ENCODE results near the gene RAD52. TPM values are rescaled to one million over a fixed set of nuclear protein-coding genes. Genes with fewer than 3 reads are reported as not detected.

The RAD52 gene
- total RNA-seq, 4 donors from 2014 or later, result 11.3 to 21.0 (median 14.3) TPM

- in situ Hi-C loops (cut with MboI; ENCODE audit: low sequenced_read_pairs in 4 of 4), result loop anchor here in 2 of 4 donors (25.0 kb wide), 1 partner anchor 595 kb away; the partner anchor contains the start of gene FBXL14 (in 2 of the 2)
- DNase-seq (no peak), ATAC-seq (no peak)
- H3K4me1 ChIP-seq, result peaks cover 30 to 35% of the 10 kb centered on the region in 2 donors
- no peaks in the 10 kb centered on the region for H3K9me3 ChIP-seq
- intact Hi-C loops (cut with DNase I; ENCODE audit: low total_unique reads), result loop anchor here (5.0 kb wide), 1 partner anchor 90 kb away; no protein-coding TSS in a partner anchor
- no peaks in the 10 kb centered on the region for H3K27me3 ChIP-seq
- no peaks in the 10 kb centered on the region for H3K36me3 ChIP-seq
- H3K27ac ChIP-seq, result peak overlapping the region in 3 of 4 donors; percentile 97 to 100 (median 100)
- H3K4me3 ChIP-seq, result no peak overlapping the region
- no peak for TF ChIP-seq POLR2A (IDR thresholded peaks at IDR 0.05)
- TF ChIP-seq CTCF (IDR thresholded peaks at IDR 0.05 in 4 of 5, conservative IDR thresholded peaks at IDR 0.05 in 1 of 5), result no peak
Measured at GRCh38 chr12:992647-993046, 43.2 kb upstream of the RAD52 start.

GRCh38 chr12:991350-992333 is 42.1 kb upstream of the RAD52 start:
- peak overlapping the region; percentile 76 to 96 (median 90) for H3K4me3 ChIP-seq
- no peak for DNase-seq
- H3K36me3 ChIP-seq, result no peaks in the 10 kb centered on the region
- no peaks in the 10 kb centered on the region for H3K9me3 ChIP-seq
- in situ Hi-C loops (cut with MboI; ENCODE audit: low sequenced_read_pairs in 4 of 4), result loop anchor here in 2 of 4 donors (25.0 kb wide), 1 partner anchor 596 kb away; the partner anchor contains the start of gene FBXL14 (in 2 of the 2)
- ATAC-seq, result peak; percentile 26 to 28
- TF ChIP-seq POLR2A (IDR thresholded peaks at IDR 0.05) (no peak), CTCF (IDR thresholded peaks at IDR 0.05 in 4 of 5, conservative IDR thresholded peaks at IDR 0.05 in 1 of 5) (no peak)
- peak overlapping the region; percentile 97 to 100 (median 99) for H3K27ac ChIP-seq
- no peaks in the 10 kb centered on the region for H3K27me3 ChIP-seq
- peaks cover 30 to 35% of the 10 kb centered on the region in 2 donors for H3K4me1 ChIP-seq
- intact Hi-C loops (cut with DNase I; ENCODE audit: low total_unique reads), result loop anchor here (2.0 to 5.0 kb wide), 3 partner anchors 43 to 239 kb away; partner anchors contain the start of genes RAD52 and WNK1

GRCh38 chr12:990661-991349 is 41.3 kb upstream of the RAD52 start, which contains the start of gene ERC1:
ERC1 (plus strand) TSS chr12:991223; CDS start chr12:1027904, 36,681 bp downstream.
- ATAC-seq, result peak; percentile 83 to 87
- Histone ChIP-seq H3K9me3 (no peaks in the 10 kb centered on the region), H3K27ac (peak within 1 kb of the TSS; percentile 97 to 100 (median 99)), H3K27me3 (no peaks in the 10 kb centered on the region), H3K4me1 (peaks cover 30 to 35% of the 10 kb centered on the region in 2 donors), H3K36me3 (peaks cover 0 to 5% of the 10 kb centered on the region in 2 donors), H3K4me3 (peak within 1 kb of the TSS; percentile 76 to 96 (median 90))
- intact Hi-C loops (cut with DNase I; ENCODE audit: low total_unique reads) (loop anchor here (2.0 to 5.0 kb wide), 3 partner anchors 42 to 238 kb away; partner anchors contain the start of genes RAD52 and WNK1), in situ Hi-C loops (cut with MboI; ENCODE audit: low sequenced_read_pairs in 4 of 4) (loop anchor here in 2 of 4 donors (25.0 kb wide), 1 partner anchor 596 kb away; the partner anchor contains the start of gene FBXL14 (in 2 of the 2))
- DNase-seq, result peak; percentile 86 to 88
- TF ChIP-seq CTCF (IDR thresholded peaks at IDR 0.05 in 4 of 5, conservative IDR thresholded peaks at IDR 0.05 in 1 of 5), result peak in 2 of 5 experiments; percentile 13 to 25
- peak; percentile 77 to 92 for TF ChIP-seq POLR2A (IDR thresholded peaks at IDR 0.05)

All from gastrocnemius medialis (tissue), 4 donors.